Calu3 (cell line): ENCODE data around the gene CELA3B. TPM values are rescaled to one million over a fixed set of nuclear protein-coding genes. Genes with fewer than 3 reads are reported as not detected.
"Not testable (repeated sequence)": the region's sequence is repeated elsewhere in the genome, so short reads cannot be mapped to it uniquely, and the experiment has no call there.

Source experiments
- BruUV-seq: library from RNA; stranded (reverse); fragments of 400-500 nt; replicated peaks from 2 replicates; lab custom pipeline; 2021; lab: Mats Ljungman, UMichigan
- CTCF ChIA-PET: fragments of 300-600 bp; sonication (Branson Sonifier 250); formaldehyde crosslinking; loops from one replicate; lab custom pipeline; 2022; ENCODE audit warnings: antibody characterized with exemption; lab: Charles Lee
- DNase-seq: peaks from one replicate; pipeline ENCODE4 v3.0.0; 2022
- H3K27ac Mint-ChIP-seq: one replicate; pipeline ENCODE4 v1.8.0; 2022; ENCODE audit warnings: mixed read lengths; ENCODE audit not compliant: unreplicated experiment
- H3K27me3 Mint-ChIP-seq: one replicate; pipeline ENCODE4 v1.8.0; 2022; ENCODE audit warnings: mixed read lengths; ENCODE audit not compliant: unreplicated experiment
- H3K36me3 Mint-ChIP-seq: one replicate; pipeline ENCODE4 v1.8.0; 2022; ENCODE audit warnings: mild to moderate bottlenecking, moderate library complexity, mixed read lengths; ENCODE audit not compliant: insufficient read depth, unreplicated experiment
- H3K4me1 Mint-ChIP-seq: one replicate; pipeline ENCODE4 v1.8.0; 2022; ENCODE audit warnings: mild to moderate bottlenecking, low read depth, mixed read lengths; ENCODE audit not compliant: unreplicated experiment
- H3K4me3 Mint-ChIP-seq: one replicate; pipeline ENCODE4 v1.8.0; 2022; ENCODE audit warnings: mild to moderate bottlenecking, low read depth, moderate library complexity, mixed read lengths; ENCODE audit not compliant: unreplicated experiment
- H3K9me3 Mint-ChIP-seq: one replicate; pipeline ENCODE4 v1.8.0; 2022; ENCODE audit warnings: low read depth, mixed read lengths; ENCODE audit not compliant: unreplicated experiment
- intact Hi-C: fragments of 100-400 bp; cut with micrococcal nuclease; formaldehyde crosslinking; loops from one replicate; pipeline ENCODE4 v1.10.0; 2022; ENCODE audit not compliant: unreplicated experiment
- total RNA-seq: library from RNA; stranded (reverse); gene quantifications from 2 replicates; pipeline ENCODE4 v1.2.3, GENCODE V29; 2022

The CELA3B gene
- total RNA-seq, 1 experiment from 2014 or later = not detected

GRCh38 chr1:22005261-22006149 lies 28.7 kb downstream of the CELA3B start:
- peak; percentile 55 for DNase-seq
- H3K27me3 Mint-ChIP-seq, H3K4me3 Mint-ChIP-seq, H3K9me3 Mint-ChIP-seq, intact Hi-C loops, H3K27ac Mint-ChIP-seq, BruUV-seq: not testable (repeated sequence)
- Mint-ChIP-seq H3K36me3 (peaks cover 12% of the 10 kb centered on the region), H3K4me1 (peaks cover 12% of the 10 kb centered on the region)
- CTCF ChIA-PET = interaction anchor here (1.2 kb wide), 1 partner anchor 24 kb away, joined by 4 read pairs; no protein-coding TSS in a partner anchor

GRCh38 chr1:22006736-22007135 lies 29.9 kb downstream of the CELA3B start:
- H3K4me3 Mint-ChIP-seq, DNase-seq, H3K9me3 Mint-ChIP-seq, BruUV-seq, CTCF ChIA-PET, intact Hi-C loops, H3K27me3 Mint-ChIP-seq, H3K4me1 Mint-ChIP-seq: not testable (repeated sequence)
- Mint-ChIP-seq H3K27ac (peak overlapping the region; percentile 33), H3K36me3 (peaks cover 12% of the 10 kb centered on the region)

DNA sequence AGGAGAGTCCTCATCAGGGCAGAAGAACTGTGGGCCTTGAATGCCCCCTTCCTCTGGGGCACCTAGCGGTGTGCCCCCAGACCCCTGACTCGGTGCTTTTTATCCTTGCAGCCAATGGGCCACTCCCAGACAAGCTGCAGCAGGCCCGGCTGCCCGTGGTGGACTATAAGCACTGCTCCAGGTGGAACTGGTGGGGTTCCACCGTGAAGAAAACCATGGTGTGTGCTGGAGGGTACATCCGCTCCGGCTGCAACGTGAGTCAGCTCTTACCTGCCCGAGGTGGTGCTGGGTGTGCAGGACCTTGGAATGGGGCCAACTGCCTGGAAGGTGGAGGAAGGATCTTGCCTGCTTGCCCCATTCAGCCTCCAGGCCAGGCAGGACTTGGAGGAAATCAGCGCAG lies 30.4 kb downstream of the CELA3B start:
- Mint-ChIP-seq H3K36me3 (peaks cover 12% of the 10 kb centered on the region), H3K27ac (peak overlapping the region; percentile 33)
- H3K27me3 Mint-ChIP-seq, H3K4me1 Mint-ChIP-seq, BruUV-seq, H3K4me3 Mint-ChIP-seq, H3K9me3 Mint-ChIP-seq, CTCF ChIA-PET, intact Hi-C loops: not testable (repeated sequence)
- DNase-seq = peak; percentile 32

DNA sequence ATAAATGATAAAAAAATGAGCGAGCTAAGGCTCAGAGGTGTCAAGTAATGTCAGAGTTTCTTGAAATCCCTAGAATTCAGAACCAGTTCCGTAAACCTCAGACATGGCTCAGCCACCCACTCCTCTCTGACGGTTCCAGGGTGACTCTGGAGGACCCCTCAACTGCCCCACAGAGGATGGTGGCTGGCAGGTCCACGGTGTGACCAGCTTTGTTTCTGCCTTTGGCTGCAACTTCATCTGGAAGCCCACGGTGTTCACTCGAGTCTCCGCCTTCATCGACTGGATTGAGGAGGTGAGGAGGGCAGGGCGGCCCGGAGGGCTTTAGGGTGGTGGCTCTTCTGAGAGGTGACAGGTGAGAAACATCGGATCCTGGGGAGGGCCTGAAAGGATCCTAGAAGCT lies 32.7 kb downstream of the CELA3B start:
- intact Hi-C loops, H3K4me3 Mint-ChIP-seq, H3K4me1 Mint-ChIP-seq, CTCF ChIA-PET, BruUV-seq, H3K27ac Mint-ChIP-seq, DNase-seq, H3K9me3 Mint-ChIP-seq, H3K27me3 Mint-ChIP-seq: not testable (repeated sequence)
- peaks cover 12% of the 10 kb centered on the region for H3K36me3 Mint-ChIP-seq

DNA sequence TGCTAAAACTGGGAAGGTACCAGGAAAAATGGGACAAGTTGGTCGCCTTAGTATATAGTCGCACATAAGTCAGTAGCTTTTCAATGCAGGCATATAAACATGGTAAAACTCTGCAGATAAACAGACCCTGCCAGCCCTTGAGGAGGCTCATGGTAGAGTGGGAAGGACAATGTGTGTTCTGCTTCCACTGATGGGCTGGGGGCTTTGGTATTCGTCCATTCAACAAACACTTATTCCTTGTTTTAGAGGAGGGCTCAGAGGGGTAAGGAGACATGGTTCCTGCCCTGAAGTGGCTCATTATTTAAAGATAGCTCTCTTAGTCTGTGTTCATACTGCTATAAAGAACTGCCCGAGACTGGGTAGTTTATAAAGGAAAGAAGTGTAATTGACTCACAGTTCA lies 35.9 kb downstream of the CELA3B start:
- DNase-seq, BruUV-seq, H3K9me3 Mint-ChIP-seq, H3K27me3 Mint-ChIP-seq, intact Hi-C loops, H3K4me3 Mint-ChIP-seq, H3K27ac Mint-ChIP-seq, H3K4me1 Mint-ChIP-seq, CTCF ChIA-PET: not testable (repeated sequence)
- peaks cover 16% of the 10 kb centered on the region for H3K36me3 Mint-ChIP-seq

DNA sequence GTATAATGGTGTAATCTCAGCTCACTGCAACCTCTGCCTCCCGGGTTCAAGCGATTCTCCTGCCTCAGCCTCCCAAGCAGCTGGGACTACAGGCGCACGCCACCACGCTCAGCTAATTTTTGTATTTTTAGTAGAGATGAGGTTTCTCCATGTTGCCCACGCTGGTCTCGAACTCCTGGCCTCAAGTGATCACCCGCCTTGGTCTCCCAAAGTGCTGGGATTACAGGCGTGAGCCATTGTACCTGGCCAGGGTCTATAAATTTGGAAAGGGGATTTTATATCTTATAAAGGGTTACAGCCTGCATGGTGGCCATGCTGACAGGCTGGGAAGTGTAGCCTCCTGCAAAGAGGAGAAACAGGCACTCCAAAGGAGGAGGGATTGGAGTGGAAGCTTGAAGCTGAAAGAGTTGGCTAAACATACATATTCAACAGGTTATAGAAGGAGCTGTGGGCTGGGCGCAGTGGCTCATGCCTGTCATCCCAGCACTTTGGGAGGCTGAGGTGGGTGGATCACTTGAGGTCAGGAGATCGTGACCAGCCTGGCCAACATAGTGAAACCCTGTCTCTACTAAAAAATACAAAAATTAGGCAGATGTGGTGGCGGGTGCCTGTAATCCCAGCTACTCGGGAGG lies 37.9 kb downstream of the CELA3B start:
- H3K4me1 Mint-ChIP-seq = peaks cover 12% of the 10 kb centered on the region
- H3K27me3 Mint-ChIP-seq, intact Hi-C loops, H3K27ac Mint-ChIP-seq, H3K9me3 Mint-ChIP-seq, H3K4me3 Mint-ChIP-seq, CTCF ChIA-PET, DNase-seq, BruUV-seq: not testable (repeated sequence)
- peaks cover 17% of the 10 kb centered on the region for H3K36me3 Mint-ChIP-seq
